ENCODE data around the gene SUPT4H1.
A peak's percentile ranks its signal among the peaks of the same experiment; 100 is the strongest.

SUPT4H1 gene

GRCh38 chr17:58380207-58381123 lies 28.5 kb upstream of the SUPT4H1 start:
- no peak for DNase-seq (ENCODE audit: low spot score)

GRCh38 chr17:58379511-58379824 lies 27.5 kb upstream of the SUPT4H1 start:
- DNase-seq (ENCODE audit: low spot score), result no peak

- DNase-seq (ENCODE audit: low spot score), result no peak
These were observed 26.9 kb upstream of the SUPT4H1 start for GRCh38 chr17:58378733-58379510.

GRCh38 chr17:58377661-58378060 lies 25.7 kb upstream of the SUPT4H1 start:
- no peak for DNase-seq (ENCODE audit: low spot score)

- peak; percentile 44 for DNase-seq (ENCODE audit: low spot score)
These were observed 25.1 kb upstream of the SUPT4H1 start for GRCh38 chr17:58377093-58377601.

GRCh38 chr17:58376472-58377000 lies 24.5 kb upstream of the SUPT4H1 start:
- DNase-seq (ENCODE audit: low spot score), result no peak

GRCh38 chr17:58375811-58376210 lies 23.8 kb upstream of the SUPT4H1 start:
- no peak for DNase-seq (ENCODE audit: low spot score)

- DNase-seq (ENCODE audit: low spot score), result no peak
These were observed 23.3 kb upstream of the SUPT4H1 start for GRCh38 chr17:58375256-58375655.

- DNase-seq (ENCODE audit: low spot score), result no peak
These were observed 21.9 kb upstream of the SUPT4H1 start for GRCh38 chr17:58373923-58374322.

- no peak for DNase-seq (ENCODE audit: low spot score)
These were observed 21.0 kb upstream of the SUPT4H1 start for GRCh38 chr17:58373003-58373402.

GRCh38 chr17:58371300-58371950 lies 19.4 kb upstream of the SUPT4H1 start:
- no peak for DNase-seq (ENCODE audit: low spot score)

GRCh38 chr17:58370716-58371115 lies 18.7 kb upstream of the SUPT4H1 start:
- no peak for DNase-seq (ENCODE audit: low spot score)

- no peak for DNase-seq (ENCODE audit: low spot score)
These were observed 18.3 kb upstream of the SUPT4H1 start for GRCh38 chr17:58370309-58370708.

GRCh38 chr17:58369214-58370031 lies 17.4 kb upstream of the SUPT4H1 start:
- no peak for DNase-seq (ENCODE audit: low spot score)

GRCh38 chr17:58368860-58369213 lies 16.8 kb upstream of the SUPT4H1 start:
- DNase-seq (ENCODE audit: low spot score), result no peak

GRCh38 chr17:58367461-58367860 lies 15.5 kb upstream of the SUPT4H1 start:
- DNase-seq (ENCODE audit: low spot score), result no peak

- no peak for DNase-seq (ENCODE audit: low spot score)
These were observed 14.1 kb upstream of the SUPT4H1 start for GRCh38 chr17:58365980-58366595.

GRCh38 chr17:58365185-58365979 lies 13.4 kb upstream of the SUPT4H1 start:
- DNase-seq (ENCODE audit: low spot score), result no peak

- no peak for DNase-seq (ENCODE audit: low spot score)
These were observed 12.4 kb upstream of the SUPT4H1 start for GRCh38 chr17:58364270-58364942.

Measured in putamen (tissue), 1 donor.